Measurements from ENCODE around the gene CMTM3. TPM values are rescaled to one million over a fixed set of nuclear protein-coding genes. Genes with fewer than 3 reads are reported as not detected.
"Not testable (repeated sequence)": the region's sequence is repeated elsewhere in the genome, so short reads cannot be mapped to it uniquely, and the experiment has no call there.

The CMTM3 gene
- polyA plus RNA-seq, 1 donor (not counting 4 experiments of a cell fraction or from before 2014, with no cell fraction given), result 15.7 TPM

GRCh38 chr16:66594739-66595138 lies 9.8 kb upstream of the CMTM3 start:
- H3K9ac ChIP-seq (ENCODE audit: control insufficient read depth, extremely low read depth, insufficient read depth, low read length), result no peak overlapping the region
- DNase-seq (ENCODE audit: low read depth, low spot score) (no peak), FAIRE-seq (no peak)
- H3K27me3 ChIP-seq (ENCODE audit: control insufficient read depth, extremely low read depth, insufficient read depth, low read length), result no peaks in the 10 kb centered on the region
- H3K9me1 ChIP-seq (ENCODE audit: control insufficient read depth, extremely low read depth, insufficient read depth, low read length), result no peaks in the 10 kb centered on the region
- H2AFZ ChIP-seq (ENCODE audit: control insufficient read depth, low read length), result no peak overlapping the region
- H3K79me2 ChIP-seq (ENCODE audit: control insufficient read depth, insufficient read depth, low read length), result no peaks in the 10 kb centered on the region
- no peaks in the 10 kb centered on the region for H3K36me3 ChIP-seq (ENCODE audit: control insufficient read depth in 2 of 2, extremely low read depth in 1 of 2, insufficient read depth in 2 of 2, low read length in 2 of 2)
- dilution Hi-C loops (cut with MboI; ENCODE audit: extremely low pct_ligation_motif_present, low sequenced_read_pairs), result no loop called here
- no peak overlapping the region for H3K4me3 ChIP-seq (ENCODE audit: control insufficient read depth in 2 of 3, extremely low read depth in 1 of 3, insufficient read depth in 2 of 3, low read depth in 1 of 3, low read length in 3 of 3)
- H4K20me1 ChIP-seq (ENCODE audit: control insufficient read depth, extremely low read depth, insufficient read depth, low read length), result no peaks in the 10 kb centered on the region
- no peaks in the 10 kb centered on the region for H3K4me1 ChIP-seq (ENCODE audit: control insufficient read depth, extremely low read depth, insufficient read depth, low read length)
- H3K9me3 ChIP-seq (ENCODE audit: control insufficient read depth, low read depth, low read length), result no peaks in the 10 kb centered on the region
- no peak overlapping the region for H3K27ac ChIP-seq (ENCODE audit: control insufficient read depth, insufficient read depth, low read length)
- no peak overlapping the region for H3K4me2 ChIP-seq (ENCODE audit: control insufficient read depth, extremely low read depth, insufficient read depth, low read depth, low read length)
- no peak for TF ChIP-seq CTCF (optimal IDR thresholded peaks at IDR 0.05 in 1 of 3, IDR thresholded peaks at IDR 0.05 in 1 of 3, conservative IDR thresholded peaks at IDR 0.05 in 1 of 3; ENCODE audit: extremely low read depth in 1 of 3, insufficient read depth in 2 of 3, low read length in 3 of 3)
- no peak for TF ChIP-seq EZH2 (IDR thresholded peaks at IDR 0.05; ENCODE audit: low read length)

GRCh38 chr16:66596559-66596958 lies 7.9 kb upstream of the CMTM3 start:
- H3K9me3 ChIP-seq (ENCODE audit: control insufficient read depth, low read depth, low read length); H3K9me1 ChIP-seq (ENCODE audit: control insufficient read depth, extremely low read depth, insufficient read depth, low read length); H3K4me2 ChIP-seq (ENCODE audit: control insufficient read depth, extremely low read depth, insufficient read depth, low read depth, low read length); dilution Hi-C loops (cut with MboI; ENCODE audit: extremely low pct_ligation_motif_present, low sequenced_read_pairs); FAIRE-seq; H3K9ac ChIP-seq (ENCODE audit: control insufficient read depth, extremely low read depth, insufficient read depth, low read length); H2AFZ ChIP-seq (ENCODE audit: control insufficient read depth, low read length); H3K4me1 ChIP-seq (ENCODE audit: control insufficient read depth, extremely low read depth, insufficient read depth, low read length); H3K27me3 ChIP-seq (ENCODE audit: control insufficient read depth, extremely low read depth, insufficient read depth, low read length); H3K79me2 ChIP-seq (ENCODE audit: control insufficient read depth, insufficient read depth, low read length); H3K27ac ChIP-seq (ENCODE audit: control insufficient read depth, insufficient read depth, low read length); H3K4me3 ChIP-seq (ENCODE audit: control insufficient read depth in 2 of 3, extremely low read depth in 1 of 3, insufficient read depth in 2 of 3, low read depth in 1 of 3, low read length in 3 of 3); H3K36me3 ChIP-seq (ENCODE audit: control insufficient read depth in 2 of 2, extremely low read depth in 1 of 2, insufficient read depth in 2 of 2, low read length in 2 of 2); H4K20me1 ChIP-seq (ENCODE audit: control insufficient read depth, extremely low read depth, insufficient read depth, low read length); DNase-seq (ENCODE audit: low read depth, low spot score): not testable (repeated sequence)
